B cell (primary cell): ENCODE results near the gene UBA3. TPM values are rescaled to one million over a fixed set of nuclear protein-coding genes. Genes with fewer than 3 reads are reported as not detected.

Source experiments
- ATAC-seq: fragments of 200-7000 bp; cut with Tn5 transposase; one replicate; pipeline ENCODE4 v1.10.0; 2021; ENCODE audit warnings: low read depth, mild to moderate bottlenecking, moderate number of reproducible peaks, moderate library complexity
- CTCF ChIA-PET: fragments of 350-600 bp; sonication (Branson Sonifier 250); formaldehyde crosslinking; loops from one replicate; lab custom pipeline; 2021; ENCODE audit warnings: antibody characterized with exemption, inconsistent platforms; lab: Charles Lee
- POLR2A ChIA-PET: fragments of 350-600 bp; sonication (Branson Sonifier 250); formaldehyde crosslinking; loops from one replicate; lab custom pipeline; 2021; ENCODE audit warnings: antibody characterized with exemption; lab: Charles Lee
- DNase-seq: peaks from one replicate; pipeline ENCODE4 v3.0.0; 2013
- H2AFZ ChIP-seq: 2 replicates; pipeline ENCODE4 v1.6.1; 2012; ENCODE audit warnings: mild to moderate bottlenecking, low read depth, low read length; ENCODE audit not compliant: insufficient read depth, poor library complexity, severe bottlenecking
- H3K27ac ChIP-seq, 2 donors: 1 replicate in 1 of 2; 2 replicates in 1 of 2; pipeline ENCODE4 v1.5.1; 2012 to 2013; ENCODE audit warnings: low read length in 2 of 2, mild to moderate bottlenecking in 2 of 2, moderate library complexity in 1 of 2
- H3K27me3 ChIP-seq, 4 experiments: fragments of 200-600 bp in 1 of 4; sonication (generic) in 1 of 4; replicated peaks in 1 of 4; 1 replicate in 2 of 4; 2 replicates in 2 of 4; pipeline versions ENCODE4 v1.6.1 to v1.7.0; 2013 to 2016; ENCODE audit warnings: low read length in 3 of 4, mild to moderate bottlenecking in 2 of 4, mixed read lengths in 1 of 4, moderate library complexity in 1 of 4; ENCODE audit not compliant: insufficient read depth in 4 of 4, control insufficient read depth in 3 of 4; ENCODE audit errors: control extremely low read depth in 1 of 4
- H3K36me3 ChIP-seq, 2 experiments: replicated peaks in 1 of 2; 1 replicate in 1 of 2; 2 replicates in 1 of 2; pipeline versions ENCODE4 v1.6.1 to v1.7.1; 2013; ENCODE audit warnings: low read length in 1 of 2; ENCODE audit not compliant: insufficient read depth in 2 of 2, control insufficient read depth in 1 of 2; ENCODE audit errors: control extremely low read depth in 1 of 2, extremely low read depth in 1 of 2
- H3K4me1 ChIP-seq, 2 donors: fragments of 200-600 bp in 1 of 2; sonication (generic) in 1 of 2; 1 replicate in 1 of 2; 2 replicates in 1 of 2; pipeline versions ENCODE4 v1.5.1 to v1.6.1; 2013 to 2017; ENCODE audit warnings: low read length in 2 of 2; ENCODE audit not compliant: control insufficient read depth in 2 of 2, insufficient read depth in 2 of 2
- H3K4me2 ChIP-seq: replicated peaks from 2 replicates; pipeline ENCODE3; 2012; ENCODE audit warnings: mild to moderate bottlenecking, low read depth, low read length; ENCODE audit not compliant: poor library complexity, severe bottlenecking
- H3K4me3 ChIP-seq, 5 experiments: fragments of 200-600 bp in 1 of 5; sonication (generic) in 1 of 5; 1 replicate in 3 of 5; 2 replicates in 2 of 5; pipeline versions ENCODE4 v1.5.1 to v1.7.0; 2011 to 2016; ENCODE audit warnings: low read length in 4 of 5, mild to moderate bottlenecking in 4 of 5, low read depth in 2 of 5, control low read depth in 1 of 5, moderate library complexity in 1 of 5; ENCODE audit not compliant: insufficient read depth in 1 of 5; ENCODE audit errors: control extremely low read depth in 1 of 5, extremely low read depth in 1 of 5
- H3K79me2 ChIP-seq: fragments of 200-600 bp; sonication (generic); one replicate; pipeline ENCODE4 v1.6.0; 2016; ENCODE audit warnings: low read length; ENCODE audit not compliant: control insufficient read depth, insufficient read depth
- H3K9ac ChIP-seq: fragments of 200-600 bp; sonication (generic); 2 replicates; pipeline ENCODE4 v1.6.1; 2017; ENCODE audit warnings: mild to moderate bottlenecking, low read length, moderate library complexity
- H3K9me3 ChIP-seq, 3 donors: one replicate each; pipeline versions ENCODE4 v1.6.1 to v1.7.1; 2013; ENCODE audit warnings: low read length in 2 of 3; ENCODE audit not compliant: control insufficient read depth in 2 of 3, insufficient read depth in 1 of 3; ENCODE audit errors: control extremely low read depth in 1 of 3
- H4K20me1 ChIP-seq: 2 replicates; pipeline ENCODE4 v1.6.0; 2012; ENCODE audit warnings: mild to moderate bottlenecking, low read length; ENCODE audit not compliant: insufficient read depth, control insufficient read depth, poor library complexity, severe bottlenecking
- H3K27ac Mint-ChIP-seq: one replicate; pipeline ENCODE4 v1.8.0; 2021; ENCODE audit warnings: mixed read lengths
- H3K27me3 Mint-ChIP-seq: one replicate; pipeline ENCODE4 v1.8.0; 2021; ENCODE audit warnings: mixed read lengths
- H3K4me1 Mint-ChIP-seq: one replicate; pipeline ENCODE4 v1.8.0; 2021; ENCODE audit warnings: mixed read lengths
- H3K4me3 Mint-ChIP-seq: one replicate; pipeline ENCODE4 v1.8.0; 2021; ENCODE audit warnings: mixed read lengths
- H3K9me3 Mint-ChIP-seq: one replicate; pipeline ENCODE4 v1.8.0; 2022; ENCODE audit warnings: mixed read lengths; ENCODE audit not compliant: insufficient read depth
- CTCF ChIP-seq: fragments of 200-600 bp; IDR thresholded peaks from one replicate; pipeline ENCODE4 v1.8.0; 2022; ENCODE audit warnings: antibody characterized with exemption, mild to moderate bottlenecking
- EZH2 ChIP-seq: IDR thresholded peaks from 2 replicates; pipeline ENCODE4 v1.6.1; 2012; ENCODE audit warnings: borderline replicate concordance, low read depth, mild to moderate bottlenecking, moderate library complexity, low read length; ENCODE audit not compliant: insufficient read depth, poor library complexity, severe bottlenecking
- WGBS: methylation state at CpG from one replicate; pipeline ENCODE4 v1.1.5; 2013; ENCODE audit warnings: missing lambda C conversion rate; ENCODE audit not compliant: insufficient coverage; 5-methylcytosine and 5-hydroxymethylcytosine counted together
- intact Hi-C: fragments of 100-400 bp; cut with micrococcal nuclease; formaldehyde crosslinking; loops from one replicate; pipeline ENCODE4 v1.10.0; 2022
- polyA plus RNA-seq: library from polyadenylated mRNA; depleted of rRNA; stranded (reverse); fragments of >200 nt; gene quantifications from 2 replicates; pipeline ENCODE4 v1.2.3, GENCODE V29; 2012
- total RNA-seq, 2 donors: library from RNA; stranded (reverse); fragments of 120-200 nt in 1 of 2; gene quantifications; 1 replicate in 1 of 2; 2 replicates in 1 of 2; pipeline versions ENCODE4 v1.2.3 to v1.2.4, GENCODE V29; 2013 to 2022

The UBA3 gene
- total and polyA plus RNA-seq, 2 donors (not counting 1 experiment from before 2014, with no cell fraction given), result 42.2 to 99.8 TPM

- Mint-ChIP-seq H3K27ac (no peak overlapping the region), H3K4me3 (no peak overlapping the region), H3K27me3 (no peaks in the 10 kb centered on the region), H3K9me3 (no peaks in the 10 kb centered on the region), H3K4me1 (peaks cover 6% of the 10 kb centered on the region)
- H3K27me3 ChIP-seq, result no peaks in the 10 kb centered on the region
- H3K79me2 ChIP-seq, result peaks cover 19% of the 10 kb centered on the region
- WGBS, result 100% methylated on average over 2 of the region's 6 CpGs
- POLR2A ChIA-PET, result interaction anchor here (0.7 kb wide), 2 partner anchors 27 to 899 kb away, joined by 3 to 6 read pairs; no protein-coding TSS in a partner anchor
- ATAC-seq, result no peak
- no peak overlapping the region for H3K4me2 ChIP-seq
- no peaks in the 10 kb centered on the region for H4K20me1 ChIP-seq
- no peak for TF ChIP-seq CTCF
- TF ChIP-seq EZH2, result no peak
- no peaks in the 10 kb centered on the region for H3K9me3 ChIP-seq
- H3K4me3 ChIP-seq, result no peak overlapping the region
- H2AFZ ChIP-seq, result no peak overlapping the region
- no peaks in the 10 kb centered on the region for H3K4me1 ChIP-seq
- intact Hi-C loops, result no loop called here
- no peak overlapping the region for H3K27ac ChIP-seq
- H3K36me3 ChIP-seq, result peaks cover 17 to 48% of the 10 kb centered on the region in 2 experiments
- no peak overlapping the region for H3K9ac ChIP-seq
- CTCF ChIA-PET, result interaction anchor here (0.7 to 1.0 kb wide), 2 partner anchors 26 to 61 kb away, joined by 3 to 5 read pairs; no protein-coding TSS in a partner anchor
- no peak for DNase-seq
Observed at GRCh38 chr3:69065318-69065964, 14.7 kb downstream of the UBA3 start.

DNA sequence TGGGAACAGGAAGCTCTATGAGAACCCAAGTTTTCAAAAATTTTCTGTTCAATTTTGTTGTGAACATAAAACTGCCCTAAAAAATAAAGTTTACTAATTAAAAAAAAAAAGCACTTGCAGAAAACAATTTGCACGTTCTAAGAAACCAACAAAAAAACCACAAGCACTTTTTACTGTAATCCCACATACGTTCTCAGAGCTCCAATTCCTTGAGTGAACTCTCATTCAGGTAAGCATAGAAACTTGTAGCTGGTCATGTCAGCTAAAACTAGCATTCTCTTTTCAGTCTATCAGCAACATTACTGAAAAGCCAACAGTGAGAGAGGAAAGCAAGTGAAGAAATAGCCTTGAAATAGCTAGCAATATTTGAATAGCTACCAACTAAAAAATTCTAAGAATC is 16.5 kb downstream of the UBA3 start:
- H3K27ac Mint-ChIP-seq, result no peak overlapping the region
- no peaks in the 10 kb centered on the region for H3K9me3 ChIP-seq
- H3K9ac ChIP-seq, result no peak overlapping the region
- peaks cover 15% of the 10 kb centered on the region for H3K4me1 Mint-ChIP-seq
- no peaks in the 10 kb centered on the region for H4K20me1 ChIP-seq
- TF ChIP-seq EZH2 (no peak), CTCF (no peak)
- no peak overlapping the region for H3K4me3 Mint-ChIP-seq
- no peaks in the 10 kb centered on the region for H3K9me3 Mint-ChIP-seq
- H3K27me3 Mint-ChIP-seq, result no peaks in the 10 kb centered on the region
- H3K4me1 ChIP-seq, result peaks cover 9% of the 10 kb centered on the region in 2 donors
- intact Hi-C loops, result no loop called here
- no peak overlapping the region for H3K4me3 ChIP-seq
- WGBS, result no CpG with 5 or more reads among the region's 2 CpGs
- POLR2A ChIA-PET, result interaction anchor here (0.8 kb wide), 1 partner anchor 15 kb away, joined by 3 read pairs; no protein-coding TSS in a partner anchor
- CTCF ChIA-PET, result interaction anchor here (0.6 to 1.0 kb wide), 2 partner anchors 14 to 24 kb away, joined by 3 to 4 read pairs; no protein-coding TSS in a partner anchor
- DNase-seq, result no peak
- no peak overlapping the region for H2AFZ ChIP-seq
- peak overlapping the region in 1 of 2 donors; percentile 23 for H3K27ac ChIP-seq
- H3K36me3 ChIP-seq, result peaks cover 18 to 51% of the 10 kb centered on the region in 2 experiments
- peaks cover 9% of the 10 kb centered on the region for H3K79me2 ChIP-seq
- H3K27me3 ChIP-seq, result no peaks in the 10 kb centered on the region
- ATAC-seq, result no peak
- H3K4me2 ChIP-seq, result no peak overlapping the region
